KMS-11 (cell line): ENCODE results near the gene MOB3A.

Experiments
- H2AFZ ChIP-seq: fragments of 200-600 bp; sonication (generic); 2 replicates; pipeline ENCODE4 v1.6.1; 2016; ENCODE audit warnings: antibody characterized with exemption, mixed run types, low read depth
- H3K27ac ChIP-seq: fragments of 200-600 bp; sonication (generic); 2 replicates; pipeline ENCODE4 v1.6.1; 2016; ENCODE audit warnings: mild to moderate bottlenecking, mixed run types
- H3K27me3 ChIP-seq: fragments of 200-600 bp; sonication (generic); 2 replicates; pipeline ENCODE4 v1.6.1; 2017; ENCODE audit warnings: mild to moderate bottlenecking, low read depth, mixed run types, moderate library complexity; ENCODE audit not compliant: insufficient read depth
- H3K36me3 ChIP-seq: fragments of 200-600 bp; sonication (generic); 2 replicates; pipeline ENCODE4 v1.6.1; 2017; ENCODE audit warnings: mild to moderate bottlenecking, mixed run types; ENCODE audit not compliant: insufficient read depth
- H3K4me1 ChIP-seq: fragments of 200-600 bp; sonication (generic); 2 replicates; pipeline ENCODE4 v1.6.1; 2016; ENCODE audit warnings: mild to moderate bottlenecking, low read depth, mixed run types; ENCODE audit not compliant: poor library complexity, severe bottlenecking
- H3K4me2 ChIP-seq: fragments of 200-600 bp; sonication (generic); 2 replicates; pipeline ENCODE4 v1.7.0; 2016; ENCODE audit warnings: mild to moderate bottlenecking, mixed run types
- H3K4me3 ChIP-seq: fragments of 200-600 bp; sonication (generic); IDR thresholded peaks from 2 replicates; pipeline ENCODE4 v1.6.1; 2017; ENCODE audit warnings: low read depth, low read length, mixed read lengths; ENCODE audit not compliant: insufficient read depth
- H3K79me2 ChIP-seq: fragments of 200-600 bp; sonication (generic); 2 replicates; pipeline ENCODE4 v1.6.1; 2016; ENCODE audit warnings: low read depth, mixed run types; ENCODE audit not compliant: insufficient read depth
- H3K9ac ChIP-seq: fragments of 200-600 bp; sonication (generic); 2 replicates; pipeline ENCODE4 v1.6.1; 2016; ENCODE audit warnings: mild to moderate bottlenecking, mixed run types
- H4K20me1 ChIP-seq: fragments of 200-600 bp; sonication (generic); 2 replicates; pipeline ENCODE4 v1.6.1; 2016; ENCODE audit warnings: mild to moderate bottlenecking, mixed run types; ENCODE audit not compliant: insufficient read depth
- TF ChIP-seq, protein P1 (sequence below): fragments of 200-600 bp; sonication (generic); conservative IDR thresholded peaks from 2 replicates; pipeline ENCODE4 v1.6.1; 2017; ENCODE audit warnings: low read depth, mild to moderate bottlenecking, antibody characterized with exemption, low read length, moderate library complexity, mixed read lengths

MOB3A gene

DNA sequence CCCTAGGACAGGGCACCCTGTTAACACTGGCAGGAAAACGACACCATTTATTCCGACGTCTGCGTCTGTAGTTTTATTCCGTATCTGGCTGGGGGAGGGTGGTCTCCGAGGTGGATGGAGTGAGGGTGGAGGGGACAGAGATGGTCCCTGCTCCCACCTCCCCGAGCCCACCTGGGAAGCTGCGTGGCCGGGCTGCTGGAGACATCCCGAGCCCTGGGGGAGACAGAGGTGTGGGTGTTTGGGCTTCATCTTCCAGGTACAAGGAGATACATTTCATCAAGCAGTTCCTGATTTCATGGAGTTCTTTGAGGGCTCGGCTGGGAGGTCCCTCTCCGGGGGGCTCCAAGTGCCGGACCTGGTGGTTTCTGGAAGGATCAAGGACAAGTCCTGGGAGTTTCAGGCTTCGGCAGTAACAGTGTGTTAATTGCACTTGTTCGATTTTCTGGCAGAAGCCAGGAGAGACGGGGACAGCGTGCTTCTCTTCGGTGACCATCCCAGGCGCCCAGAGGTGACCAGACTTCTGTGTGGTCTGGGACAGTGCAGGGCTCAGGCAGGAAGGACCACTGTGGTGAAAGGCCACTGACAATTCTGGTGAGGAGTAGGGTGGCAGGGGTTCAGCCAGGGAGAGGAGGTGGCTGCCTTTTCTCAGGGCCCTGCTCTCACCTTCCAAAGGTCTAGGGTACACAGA, 25.0 kb downstream of the MOB3A start:
- H3K4me3 ChIP-seq: no peak overlapping the region
- H3K36me3 ChIP-seq: no peaks in the 10 kb centered on the region
- TF ChIP-seq, protein P1, sequence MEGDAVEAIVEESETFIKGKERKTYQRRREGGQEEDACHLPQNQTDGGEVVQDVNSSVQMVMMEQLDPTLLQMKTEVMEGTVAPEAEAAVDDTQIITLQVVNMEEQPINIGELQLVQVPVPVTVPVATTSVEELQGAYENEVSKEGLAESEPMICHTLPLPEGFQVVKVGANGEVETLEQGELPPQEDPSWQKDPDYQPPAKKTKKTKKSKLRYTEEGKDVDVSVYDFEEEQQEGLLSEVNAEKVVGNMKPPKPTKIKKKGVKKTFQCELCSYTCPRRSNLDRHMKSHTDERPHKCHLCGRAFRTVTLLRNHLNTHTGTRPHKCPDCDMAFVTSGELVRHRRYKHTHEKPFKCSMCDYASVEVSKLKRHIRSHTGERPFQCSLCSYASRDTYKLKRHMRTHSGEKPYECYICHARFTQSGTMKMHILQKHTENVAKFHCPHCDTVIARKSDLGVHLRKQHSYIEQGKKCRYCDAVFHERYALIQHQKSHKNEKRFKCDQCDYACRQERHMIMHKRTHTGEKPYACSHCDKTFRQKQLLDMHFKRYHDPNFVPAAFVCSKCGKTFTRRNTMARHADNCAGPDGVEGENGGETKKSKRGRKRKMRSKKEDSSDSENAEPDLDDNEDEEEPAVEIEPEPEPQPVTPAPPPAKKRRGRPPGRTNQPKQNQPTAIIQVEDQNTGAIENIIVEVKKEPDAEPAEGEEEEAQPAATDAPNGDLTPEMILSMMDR: no peak
- H3K27me3 ChIP-seq: no peaks in the 10 kb centered on the region
- H3K9ac ChIP-seq: no peak overlapping the region
- H3K79me2 ChIP-seq: no peaks in the 10 kb centered on the region
- no peak overlapping the region for H2AFZ ChIP-seq
- H3K4me1 ChIP-seq: no peaks in the 10 kb centered on the region
- no peaks in the 10 kb centered on the region for H4K20me1 ChIP-seq
- no peak overlapping the region for H3K27ac ChIP-seq
- no peak overlapping the region for H3K4me2 ChIP-seq

DNA sequence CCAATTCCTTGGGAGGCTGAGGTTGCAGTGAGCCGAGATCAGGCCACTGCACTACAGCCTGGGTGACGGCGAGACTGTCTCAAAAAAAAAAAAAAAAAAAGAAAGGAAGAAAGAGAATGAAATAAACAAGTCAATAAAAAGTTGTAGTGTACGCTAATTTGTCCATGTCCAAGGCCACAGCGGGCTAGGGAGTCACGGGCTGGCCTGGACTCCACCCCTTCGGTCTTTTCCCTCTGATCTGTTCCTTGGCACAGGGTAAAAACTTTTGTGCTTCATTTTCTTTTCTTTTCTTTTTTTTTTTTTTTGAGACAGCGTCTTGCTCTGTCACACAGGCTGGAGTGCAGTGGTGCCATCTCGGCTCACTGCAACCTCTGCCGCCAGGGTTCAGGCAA, 25.7 kb downstream of the MOB3A start:
- Histone ChIP-seq H2AFZ (no peak overlapping the region), H4K20me1 (no peaks in the 10 kb centered on the region), H3K4me3 (no peak overlapping the region), H3K27me3 (no peaks in the 10 kb centered on the region), H3K4me2 (no peak overlapping the region), H3K36me3 (no peaks in the 10 kb centered on the region), H3K27ac (no peak overlapping the region), H3K79me2 (no peaks in the 10 kb centered on the region), H3K9ac (no peak overlapping the region), H3K4me1 (no peaks in the 10 kb centered on the region)
- TF ChIP-seq, protein P1: no peak

DNA sequence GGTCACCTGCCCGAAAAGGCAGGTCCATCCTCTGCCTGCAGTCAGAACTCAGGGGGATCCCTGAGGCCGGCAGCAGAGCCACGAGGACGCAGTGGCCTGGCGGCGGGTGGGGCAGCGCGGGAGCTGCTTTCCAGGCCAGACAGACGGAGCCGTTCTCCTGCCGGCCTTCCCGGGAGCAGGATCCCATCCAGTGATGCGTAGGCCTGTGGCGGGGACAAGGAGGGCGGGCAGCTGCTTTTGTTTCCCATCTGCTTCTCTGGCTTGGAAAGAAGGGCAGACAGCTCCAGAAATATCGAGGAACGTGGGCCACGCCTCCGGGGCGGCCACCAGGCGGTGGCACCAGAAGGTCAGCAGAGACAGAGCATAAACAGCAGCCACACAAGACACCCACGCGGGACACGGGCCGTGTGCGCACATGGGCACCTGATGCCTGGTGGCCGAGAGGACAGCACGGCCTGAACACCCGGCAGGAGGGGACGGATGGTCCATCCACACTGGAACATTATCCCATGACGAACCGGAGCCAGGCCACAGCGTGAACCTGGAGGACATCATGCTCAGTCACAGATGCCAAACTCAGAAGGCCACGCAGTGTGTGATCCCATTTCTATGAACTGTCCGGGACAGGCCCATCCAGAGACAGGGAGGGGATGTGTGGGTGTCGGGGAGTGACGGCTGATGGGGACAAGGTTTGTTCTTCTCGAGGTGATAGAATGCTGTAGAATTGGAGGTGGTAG, 31.2 kb downstream of the MOB3A start:
- Histone ChIP-seq H2AFZ (no peak overlapping the region), H3K4me1 (peaks cover 18% of the 10 kb centered on the region), H3K9ac (no peak overlapping the region), H3K27me3 (no peaks in the 10 kb centered on the region), H3K4me2 (no peak overlapping the region), H4K20me1 (no peaks in the 10 kb centered on the region), H3K36me3 (no peaks in the 10 kb centered on the region), H3K4me3 (no peak overlapping the region), H3K27ac (no peak overlapping the region), H3K79me2 (no peaks in the 10 kb centered on the region)
- TF ChIP-seq, protein P1: no peak

DNA sequence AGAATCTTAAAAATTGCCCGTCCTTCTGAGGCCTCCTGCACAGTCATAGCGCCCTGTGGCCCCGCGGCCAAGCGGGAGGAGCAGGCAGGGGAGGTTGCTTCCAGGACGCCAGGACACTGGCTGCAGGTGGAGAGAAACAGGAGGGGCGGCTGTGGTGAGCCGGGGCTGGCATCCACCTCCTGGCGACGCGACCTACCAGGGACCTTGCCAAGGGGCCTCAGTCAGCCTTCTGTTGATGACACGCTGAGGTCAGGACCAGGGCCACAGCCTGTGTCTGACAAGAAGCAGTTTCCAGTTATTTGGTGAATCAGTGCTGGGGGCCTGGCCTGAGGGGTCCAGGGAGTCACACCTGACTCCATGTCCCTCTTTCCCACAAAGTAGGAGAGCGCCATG, 31.7 kb downstream of the MOB3A start:
- Histone ChIP-seq H3K27ac (no peak overlapping the region), H3K27me3 (no peaks in the 10 kb centered on the region), H3K4me2 (no peak overlapping the region), H2AFZ (no peak overlapping the region), H3K4me3 (no peak overlapping the region), H4K20me1 (no peaks in the 10 kb centered on the region), H3K36me3 (no peaks in the 10 kb centered on the region), H3K4me1 (peaks cover 24% of the 10 kb centered on the region), H3K79me2 (no peaks in the 10 kb centered on the region), H3K9ac (no peak overlapping the region)
- TF ChIP-seq, protein P1: no peak
